Left ventricle myocardium inferior (tissue), 1 donor: ENCODE measurements around the gene NME7. TPM values are rescaled to one million over a fixed set of nuclear protein-coding genes. Genes with fewer than 3 reads are reported as not detected.

ENCODE experiments used
- DNase-seq: peaks from one replicate; pipeline ENCODE4 v3.0.0-alpha.2; 2020
- H3K27ac ChIP-seq: fragments of 200-600 bp; replicated peaks from 2 replicates; pipeline ENCODE4 v1.8.0; 2021
- H3K27me3 ChIP-seq: fragments of 200-600 bp; 2 replicates; pipeline ENCODE4 v1.8.0; 2021; ENCODE audit warnings: low read depth
- H3K36me3 ChIP-seq: fragments of 200-600 bp; 2 replicates; pipeline ENCODE4 v1.8.0; 2021
- H3K4me1 ChIP-seq: fragments of 200-600 bp; 2 replicates; pipeline ENCODE4 v1.8.0; 2021
- H3K4me3 ChIP-seq: fragments of 200-600 bp; 2 replicates; pipeline ENCODE4 v1.8.0; 2021; ENCODE audit warnings: mild to moderate bottlenecking, moderate library complexity
- H3K9me3 ChIP-seq: fragments of 200-600 bp; replicated peaks from 2 replicates; pipeline ENCODE4 v1.8.0; 2021
- CTCF ChIP-seq: fragments of 200-600 bp; IDR thresholded peaks from 2 replicates; pipeline ENCODE4 v1.8.0; 2021; ENCODE audit warnings: antibody characterized with exemption, mild to moderate bottlenecking, borderline replicate concordance
- intact Hi-C: fragments of 100-400 bp; cut with micrococcal nuclease; formaldehyde crosslinking; loops from one replicate; pipeline ENCODE4 v1.11.0; 2022
- total RNA-seq: library from RNA; stranded (reverse); fragmentation: NEBNext Ultra II Directional; extraction: Animal tissue kit (Norgen Biotek cat#: 25700); gene quantifications from one replicate; pipeline ENCODE4 v1.2.1, GENCODE V29; 2021
- donor health status: DM: no; HTN: yes; CAD: no; lungs with severe emphysema.

Gene NME7
- total RNA-seq, 1 donor from 2014 or later, result 13.1 TPM

- Histone ChIP-seq H3K27ac (no peak overlapping the region), H3K4me3 (no peak overlapping the region), H3K9me3 (no peaks in the 10 kb centered on the region), H3K36me3 (no peaks in the 10 kb centered on the region), H3K27me3 (no peaks in the 10 kb centered on the region), H3K4me1 (peaks cover 7% of the 10 kb centered on the region)
- DNase-seq, result no peak
- intact Hi-C loops, result no loop called here
- no peak for TF ChIP-seq CTCF
Measured at GRCh38 chr1:169155675-169156074, 211.9 kb downstream of the NME7 start.

GRCh38 chr1:169151338-169151837, 216.2 kb downstream of the NME7 start:
- peaks cover 9% of the 10 kb centered on the region for H3K4me1 ChIP-seq
- intact Hi-C loops, result no loop called here
- no peak overlapping the region for H3K27ac ChIP-seq
- H3K36me3 ChIP-seq, result no peaks in the 10 kb centered on the region
- H3K9me3 ChIP-seq, result no peaks in the 10 kb centered on the region
- no peak for DNase-seq
- no peak for TF ChIP-seq CTCF
- H3K4me3 ChIP-seq, result no peak overlapping the region
- H3K27me3 ChIP-seq, result no peaks in the 10 kb centered on the region

DNA sequence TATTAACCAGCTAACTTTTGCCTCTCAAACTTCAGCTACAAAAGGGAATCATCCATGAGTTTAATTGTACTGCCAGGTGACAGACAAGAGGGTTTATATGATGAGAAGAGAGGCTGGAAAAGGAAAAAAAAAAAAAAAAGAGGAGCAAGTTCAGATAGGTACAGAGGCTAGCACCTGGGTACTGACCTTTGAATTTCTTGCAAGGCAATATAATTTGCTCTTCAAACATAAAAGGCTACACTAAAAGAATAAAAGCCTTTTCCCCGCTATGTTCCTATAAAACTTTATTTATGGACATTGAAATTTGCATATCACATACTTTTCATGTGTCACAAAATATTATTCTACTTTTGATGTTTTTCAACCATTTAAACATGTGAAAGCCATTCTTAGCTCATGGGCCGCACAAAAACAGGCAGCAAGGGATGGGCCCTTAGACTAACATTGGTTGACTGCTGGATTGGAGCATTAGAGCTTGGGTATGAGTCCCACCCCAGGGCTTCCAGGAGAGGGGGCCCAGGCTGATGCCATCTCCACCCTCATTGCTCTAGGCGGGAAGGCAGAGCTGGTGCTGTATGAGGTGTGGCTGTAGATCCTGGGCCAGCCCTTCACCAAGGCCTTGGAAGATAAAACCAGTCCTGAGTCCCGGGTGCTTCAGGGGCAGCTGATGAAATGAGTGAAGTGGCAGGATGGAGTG, 216.8 kb downstream of the NME7 start:
- H3K9me3 ChIP-seq, result no peaks in the 10 kb centered on the region
- H3K4me3 ChIP-seq, result no peak overlapping the region
- H3K4me1 ChIP-seq, result peaks cover 6% of the 10 kb centered on the region
- no peaks in the 10 kb centered on the region for H3K27me3 ChIP-seq
- H3K27ac ChIP-seq, result no peak overlapping the region
- TF ChIP-seq CTCF, result no peak
- intact Hi-C loops, result no loop called here
- DNase-seq, result no peak
- no peaks in the 10 kb centered on the region for H3K36me3 ChIP-seq

GRCh38 chr1:169149555-169150286, 217.9 kb downstream of the NME7 start:
- no peak for TF ChIP-seq CTCF
- intact Hi-C loops, result no loop called here
- no peaks in the 10 kb centered on the region for H3K27me3 ChIP-seq
- H3K4me3 ChIP-seq, result no peak overlapping the region
- H3K27ac ChIP-seq, result no peak overlapping the region
- H3K36me3 ChIP-seq, result no peaks in the 10 kb centered on the region
- peaks cover 5% of the 10 kb centered on the region for H3K4me1 ChIP-seq
- no peak for DNase-seq
- no peaks in the 10 kb centered on the region for H3K9me3 ChIP-seq

- Histone ChIP-seq H3K36me3 (no peaks in the 10 kb centered on the region), H3K4me1 (peaks cover 5% of the 10 kb centered on the region), H3K27ac (no peak overlapping the region), H3K27me3 (no peaks in the 10 kb centered on the region), H3K9me3 (no peaks in the 10 kb centered on the region), H3K4me3 (no peak overlapping the region)
- TF ChIP-seq CTCF, result no peak
- intact Hi-C loops, result no loop called here
- DNase-seq, result no peak
Measured at GRCh38 chr1:169148472-169149252, 218.9 kb downstream of the NME7 start.
